HepG2 (cell line): ENCODE data around the gene CLASP1. TPM values are rescaled to one million over a fixed set of nuclear protein-coding genes. Genes with fewer than 3 reads are reported as not detected.
A peak's percentile ranks its signal among the peaks of the same experiment; 100 is the strongest.

Source experiments
- BATF2 ChIP-seq: sonication (generic); formaldehyde crosslinking; IDR thresholded peaks from 2 replicates; pipeline ENCODE4 v1.8.0; 2022; ENCODE audit warnings: mild to moderate bottlenecking, missing genetic modification reagents, moderate library complexity
- CSRNP1 ChIP-seq: sonication (generic); formaldehyde crosslinking; IDR thresholded peaks from 2 replicates; pipeline ENCODE4 v1.8.1; 2023; ENCODE audit warnings: mild to moderate bottlenecking, missing genetic modification reagents
- DNMT3B ChIP-seq: conservative IDR thresholded peaks from 2 replicates; pipeline ENCODE4 v1.6.1; 2016; ENCODE audit warnings: missing biosample characterization, control low read depth
- FOXK1 ChIP-seq: sonication (generic); formaldehyde crosslinking; IDR thresholded peaks from 2 replicates; pipeline ENCODE4 v1.4.0; 2020; ENCODE audit warnings: low read depth, missing genetic modification reagents, borderline replicate concordance
- FOXP1 ChIP-seq, 2 experiments: fragments of 450-650 bp in 1 of 2; IDR thresholded peaks; 2 replicates each; pipeline ENCODE4 v1.6.1; 2017 to 2018; ENCODE audit warnings: antibody characterized with exemption in 1 of 2
- GTF2F1 ChIP-seq: fragments of 150-350 bp; IDR thresholded peaks from 2 replicates; pipeline ENCODE4 v1.6.1; 2014; ENCODE audit warnings: low read length
- HOXA7 ChIP-seq: sonication (generic); formaldehyde crosslinking; IDR thresholded peaks from 2 replicates; pipeline ENCODE4 v1.8.1; 2022; ENCODE audit warnings: mild to moderate bottlenecking, missing genetic modification reagents, moderate library complexity
- KAT2B ChIP-seq: fragments of 150-350 bp; IDR thresholded peaks from 2 replicates; pipeline ENCODE4 v1.6.1; 2014; ENCODE audit warnings: low read depth, low read length, borderline replicate concordance
- KDM2A ChIP-seq: sonication (generic); formaldehyde crosslinking; IDR thresholded peaks from 2 replicates; pipeline ENCODE4 v1.4.0; 2020; ENCODE audit warnings: low read depth, missing genetic modification reagents, borderline replicate concordance
- MXD4 ChIP-seq: IDR thresholded peaks from 2 replicates; pipeline ENCODE4 v1.6.1; 2016; ENCODE audit warnings: mild to moderate bottlenecking, missing biosample characterization, missing genetic modification reagents
- NFIB ChIP-seq: sonication (generic); formaldehyde crosslinking; IDR thresholded peaks from 2 replicates; pipeline ENCODE4 v1.9.0; 2021; ENCODE audit warnings: missing genetic modification reagents, mild to moderate bottlenecking, borderline replicate concordance
- RARA ChIP-seq: IDR thresholded peaks from 2 replicates; pipeline ENCODE4 v1.6.1; 2016; ENCODE audit warnings: missing genetic modification reagents, missing compliant biosample characterization
- SKI ChIP-seq: fragments of 450-650 bp; IDR thresholded peaks from one replicate; pipeline ENCODE4 v1.6.1; 2018; ENCODE audit warnings: mild to moderate bottlenecking; ENCODE audit not compliant: partially characterized antibody
- USF2 ChIP-seq, 2 experiments: sonication (generic) in 1 of 2; formaldehyde crosslinking in 1 of 2; IDR thresholded peaks; 2 replicates each; pipeline versions ENCODE4 v1.5.1 to v1.6.1; 2011 to 2020; ENCODE audit warnings: borderline replicate concordance in 1 of 2, low read depth in 1 of 2, low read length in 1 of 2, mild to moderate bottlenecking in 1 of 2, missing genetic modification reagents in 1 of 2, moderate library complexity in 1 of 2
- ZBTB39 ChIP-seq: sonication (generic); formaldehyde crosslinking; IDR thresholded peaks from 2 replicates; pipeline ENCODE4 v1.5.0; 2020; ENCODE audit warnings: missing genetic modification reagents
- ZNF138 ChIP-seq: sonication (generic); formaldehyde crosslinking; IDR thresholded peaks from 2 replicates; pipeline ENCODE4 v1.5.0; 2020; ENCODE audit warnings: mild to moderate bottlenecking, low read depth, missing genetic modification reagents
- ZNF296 ChIP-seq: sonication (generic); formaldehyde crosslinking; conservative IDR thresholded peaks from 2 replicates; pipeline ENCODE4 v1.5.0; 2020; ENCODE audit warnings: mild to moderate bottlenecking, missing genetic modification reagents
- ZNF343 ChIP-seq: sonication (generic); formaldehyde crosslinking; IDR thresholded peaks from 2 replicates; pipeline ENCODE4 v1.4.0; 2020; ENCODE audit warnings: mild to moderate bottlenecking, missing genetic modification reagents
- ZNF382 ChIP-seq: sonication (generic); formaldehyde crosslinking; IDR thresholded peaks from 2 replicates; pipeline ENCODE4 v1.5.0; 2020; ENCODE audit warnings: missing genetic modification reagents, mild to moderate bottlenecking, borderline replicate concordance
- ZNF598 ChIP-seq: sonication (generic); formaldehyde crosslinking; IDR thresholded peaks from 2 replicates; pipeline ENCODE4 v1.5.1; 2020; ENCODE audit warnings: mild to moderate bottlenecking, missing genetic modification reagents, borderline replicate concordance
- ZNF629 ChIP-seq: sonication (generic); formaldehyde crosslinking; conservative IDR thresholded peaks from 2 replicates; pipeline ENCODE4 v1.5.0; 2020; ENCODE audit warnings: missing genetic modification reagents
- ZNF709 ChIP-seq: sonication (generic); formaldehyde crosslinking; IDR thresholded peaks from 2 replicates; pipeline ENCODE4 v1.5.0; 2020; ENCODE audit warnings: mild to moderate bottlenecking, missing genetic modification reagents
- polyA plus RNA-seq, 8 experiments: library from polyadenylated mRNA; depleted of rRNA in 3 of 8; stranded (reverse) in 7 of 8; unstranded in 1 of 8; fragments of >200 nt; fragmentation: Illumina TruSeq in 4 of 8; extraction: Trizol in 4 of 8; gene quantifications; 2 replicates each; pipeline versions ENCODE4 v1.2.1 to v1.2.3, GENCODE V29; 2011 to 2016; ENCODE audit warnings: low read depth in 4 of 8, missing spikeins in 1 of 8, mixed read lengths in 1 of 8; ENCODE audit not compliant: insufficient read depth in 1 of 8
- total RNA-seq, 5 experiments: library from RNA; depleted of rRNA; stranded (reverse); fragments of >200 nt; fragmentation: Illumina TruSeq; extraction: Trizol; gene quantifications; 2 replicates each; pipeline ENCODE4 v1.2.3, GENCODE V29; 2016; ENCODE audit warnings: low read depth in 1 of 5

The CLASP1 gene
- total and polyA plus RNA-seq, 2 of the 13 experiments (the other 11 are each of a cell fraction or from before 2014, with no cell fraction given) = 11.7 to 47.9 TPM

GRCh38 chr2:121649596-121650314 lies 493 bp upstream of the CLASP1 start (continued):
- TF ChIP-seq GTF2F1 (peak; percentile 51; the same call in 1 of the 2 replicates), ZNF629 (CRISPR knock-in tag) (peak; percentile 7; the same call in 1 of the 2 replicates), ZNF296 (CRISPR knock-in tag) (no peak; the same call in 1 of the 2 replicates), ZNF382 (no peak), RARA (CRISPR knock-in tag) (peak; percentile 46), KAT2B (no peak), KDM2A (CRISPR knock-in tag) (peak; percentile 92), FOXK1 (peak; percentile 91), ZNF598 (CRISPR knock-in tag) (0 out of 2 replicates have a peak, but pooled peaks have one; percentile 4), BATF2 (CRISPR knock-in tag) (no peak), MXD4 (CRISPR knock-in tag) (peak; percentile 80; the same call in 1 of the 2 replicates), USF2 (IDR thresholded peaks at IDR 0.05; ENCODE audit: low read depth, low read length) (no peak), USF2 (CRISPR knock-in tag; IDR thresholded peaks at IDR 0.05; ENCODE audit: borderline replicate concordance) (0 out of 2 replicates have a peak, but pooled peaks have one; percentile 47), ZNF138 (CRISPR knock-in tag) (0 out of 2 replicates have a peak, but pooled peaks have one; percentile 75), ZBTB39 (no peak), ZNF343 (CRISPR knock-in tag) (0 out of 2 replicates have a peak, but pooled peaks have one; percentile 54), NFIB (CRISPR knock-in tag) (no peak), ZNF709 (CRISPR knock-in tag) (peak; percentile 82), HOXA7 (CRISPR knock-in tag) (no peak), DNMT3B (CRISPR knock-in tag) (peak; percentile 92), FOXP1 (IDR thresholded peaks at IDR 0.05) (peak; percentile 3; the same call in 1 of the 2 replicates), FOXP1 (CRISPR knock-in tag; IDR thresholded peaks at IDR 0.05) (peak; percentile 11; the same call in 1 of the 2 replicates), SKI (peak; percentile 68), CSRNP1 (CRISPR knock-in tag) (peak; percentile 86)
